GM04504 (cell line): ENCODE measurements around the gene SACS.
"Not testable (repeated sequence)": the region's sequence is repeated elsewhere in the genome, so short reads cannot be mapped to it uniquely, and the experiment has no call there.

Source experiments
- DNase-seq: peaks from one replicate; pipeline ENCODE4 v3.0.0-alpha.2; 2012; ENCODE audit warnings: low read depth

The SACS gene

DNA sequence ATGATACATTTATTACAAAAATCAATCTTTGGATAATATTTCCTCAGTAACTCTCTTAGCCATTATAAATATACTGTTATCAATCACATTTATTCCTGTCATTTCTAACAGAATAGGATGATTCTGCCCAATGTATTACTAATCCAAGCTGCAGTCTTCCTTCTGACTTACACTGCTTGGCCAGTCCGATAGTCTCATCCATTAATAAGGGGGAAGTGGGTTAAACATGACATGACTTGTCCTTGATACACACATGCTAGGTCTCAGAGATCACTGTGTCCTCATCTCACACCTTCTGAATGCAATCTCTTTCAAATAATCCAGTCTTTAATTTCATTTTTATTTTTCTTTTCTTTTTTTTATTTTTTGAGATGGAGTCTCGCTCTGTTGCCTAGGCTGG, 18.8 kb downstream of the SACS start:
- no peak for DNase-seq

DNA sequence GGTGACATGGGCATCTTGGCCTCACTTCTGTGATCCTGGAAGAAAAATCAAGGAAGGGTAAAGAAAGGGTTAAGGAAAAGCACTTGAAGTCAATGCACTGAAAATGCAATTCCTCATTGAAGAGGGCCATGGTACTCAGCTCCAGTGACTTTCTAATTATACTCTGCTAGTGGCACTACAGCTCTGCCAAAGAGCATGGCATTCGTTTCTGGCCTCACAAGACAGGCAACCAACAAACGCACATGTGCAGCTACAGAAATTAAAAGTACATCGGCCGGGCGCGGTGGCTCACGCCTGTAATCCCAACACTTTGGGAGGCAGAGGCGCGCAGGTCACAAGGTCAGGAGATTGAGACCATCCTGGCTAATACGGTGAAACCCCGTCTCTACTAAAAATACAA, 21.8 kb downstream of the SACS start:
- no peak for DNase-seq

DNA sequence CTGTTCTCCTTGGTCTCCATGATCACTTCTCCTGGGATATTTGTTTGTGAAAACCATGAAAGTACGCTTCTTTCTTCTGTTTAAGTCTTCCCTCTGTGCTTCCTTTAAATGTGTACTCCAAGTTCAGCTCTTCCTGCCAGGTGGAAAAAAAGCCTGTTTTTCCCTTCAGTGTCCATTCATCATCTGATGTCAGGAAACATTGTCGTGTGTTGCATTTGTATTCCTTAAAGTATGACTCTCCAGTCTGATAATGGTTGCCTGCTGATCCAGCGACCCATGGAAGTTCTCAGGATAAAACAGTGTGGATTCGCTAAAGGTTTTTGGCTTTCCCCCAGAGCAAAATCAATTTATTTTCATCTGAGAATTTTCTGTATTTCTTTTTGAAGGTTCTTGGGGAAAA, 22.3 kb downstream of the SACS start:
- DNase-seq = no peak

DNA sequence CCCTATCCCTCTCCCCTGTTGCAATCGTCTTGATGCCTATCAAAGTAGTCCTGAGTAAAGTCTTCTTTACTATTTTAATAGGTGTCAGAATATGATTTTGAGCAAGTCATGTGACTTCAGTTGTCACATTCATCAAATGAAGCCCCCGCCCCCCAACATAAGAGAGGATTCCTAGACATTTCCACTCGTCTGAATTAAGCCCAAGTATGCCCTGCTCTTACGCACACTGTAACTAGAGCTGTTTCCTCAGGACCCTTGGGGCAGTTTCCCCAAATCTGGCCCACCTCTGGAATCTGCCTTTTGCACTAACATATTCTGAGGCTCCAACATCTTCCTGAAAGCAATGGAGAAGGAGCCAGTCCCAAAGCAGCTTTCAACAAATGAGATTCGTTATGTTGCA, 25.5 kb downstream of the SACS start:
- no peak for DNase-seq

DNA sequence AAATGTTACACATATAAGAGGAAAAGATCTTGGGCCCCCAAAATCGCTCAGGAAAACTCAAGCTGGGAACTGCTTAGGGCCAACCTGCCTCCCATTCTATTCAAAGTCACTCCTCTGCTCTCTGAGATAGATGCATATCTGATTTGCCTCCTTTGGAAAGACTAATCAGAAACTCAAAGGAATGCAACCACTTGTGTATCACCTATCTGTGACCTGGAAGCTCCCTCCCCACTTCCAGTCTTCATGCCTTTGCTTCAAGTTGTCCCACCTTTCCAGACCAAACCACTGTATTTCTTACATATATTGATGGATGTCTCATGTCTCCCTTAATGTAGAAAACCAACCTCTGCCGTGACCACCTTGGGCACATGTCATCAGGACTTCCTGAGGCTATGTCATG, 32.3 kb downstream of the SACS start:
- DNase-seq = not testable (repeated sequence)

DNA sequence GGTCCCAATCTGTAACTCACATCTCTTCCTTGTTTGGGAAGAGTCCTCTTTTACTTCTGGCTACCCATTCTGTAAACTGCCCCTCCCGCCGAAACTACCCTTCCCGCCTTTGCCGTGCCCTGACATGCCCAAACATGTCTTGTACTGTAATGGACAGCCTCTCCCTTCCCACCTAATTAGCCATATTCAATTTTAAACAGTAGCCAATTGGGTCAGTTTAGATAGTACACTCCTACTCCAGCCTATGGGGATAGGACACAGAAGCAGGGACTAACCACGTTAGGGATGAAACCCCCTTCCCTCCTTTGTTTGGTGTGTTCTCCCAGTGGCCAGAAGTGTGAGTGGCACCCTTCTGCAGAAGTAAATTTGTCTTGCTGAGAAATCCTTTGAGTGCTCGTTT, 34.2 kb downstream of the SACS start:
- DNase-seq = no peak

DNA sequence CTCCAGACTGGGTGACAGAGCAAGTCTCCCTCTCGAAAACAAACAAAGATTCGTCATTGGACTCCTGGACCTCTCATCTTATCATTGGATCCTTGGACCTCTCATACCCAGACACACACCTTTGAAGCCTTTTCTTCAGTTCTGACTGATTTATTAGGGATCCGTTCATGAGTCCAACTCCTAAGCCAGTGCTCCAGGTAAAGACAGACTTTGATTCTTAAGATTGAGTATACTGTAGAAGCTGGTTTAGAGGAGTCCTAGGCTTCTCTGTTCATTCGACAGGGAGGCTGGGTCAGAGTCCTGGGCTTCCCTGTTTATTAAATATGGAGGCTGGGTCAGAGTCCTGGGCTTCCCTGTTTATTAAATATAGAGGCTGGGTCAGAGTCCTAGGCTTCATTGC, 38.7 kb downstream of the SACS start:
- no peak for DNase-seq

DNA sequence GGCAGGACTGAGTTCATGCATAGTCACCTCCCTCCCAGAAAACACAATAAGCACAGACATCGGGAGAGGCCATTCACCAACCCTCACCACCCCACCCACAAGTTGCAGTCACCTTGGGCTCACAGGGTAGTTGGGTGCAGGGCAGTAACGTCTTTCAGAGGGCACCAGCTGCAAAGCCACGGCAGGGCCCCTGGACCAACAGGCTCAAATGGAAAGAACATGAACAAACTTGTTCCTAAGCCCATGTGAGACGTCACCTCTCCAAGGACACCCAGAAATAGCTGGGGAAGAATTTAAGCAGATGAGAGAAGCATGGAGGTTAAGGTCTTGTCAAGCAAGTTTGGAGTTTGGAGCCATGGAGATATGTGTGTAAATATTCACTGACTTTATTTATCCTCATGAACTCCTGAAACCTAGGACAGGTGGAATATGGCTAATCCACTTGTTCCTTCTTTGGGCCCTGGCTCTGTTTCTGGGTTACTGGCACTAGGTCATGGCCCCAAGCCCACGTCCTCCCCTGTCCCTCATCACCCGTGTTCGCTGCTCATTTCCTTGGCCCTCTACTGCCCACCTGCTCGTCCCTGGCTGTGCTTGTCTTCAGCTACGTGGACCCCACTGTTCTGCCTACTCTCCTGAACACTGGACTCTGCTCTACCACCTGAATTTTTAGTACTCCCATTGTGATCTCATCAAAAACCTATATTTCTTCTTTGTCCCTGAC, 40.4 kb downstream of the SACS start:
- DNase-seq = no peak

DNA sequence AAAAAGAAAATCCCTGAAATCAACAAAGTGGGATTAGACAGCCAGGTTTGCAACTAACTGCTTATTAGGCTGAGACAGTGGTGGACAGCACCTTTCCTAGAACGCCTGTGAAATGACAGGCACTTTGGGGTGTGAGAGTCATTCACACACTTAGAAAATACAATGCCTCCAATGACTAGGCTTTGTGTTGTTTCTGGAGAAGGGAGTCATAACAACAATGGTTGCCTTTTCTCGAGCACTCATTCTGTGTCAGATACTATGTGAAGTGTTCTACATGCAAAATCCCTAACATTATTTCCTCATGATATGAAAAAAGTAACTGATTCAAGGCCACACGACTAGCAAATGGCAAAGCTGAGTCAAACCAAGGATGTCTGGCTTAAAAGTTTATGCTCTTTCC, 41.2 kb downstream of the SACS start:
- no peak for DNase-seq

DNA sequence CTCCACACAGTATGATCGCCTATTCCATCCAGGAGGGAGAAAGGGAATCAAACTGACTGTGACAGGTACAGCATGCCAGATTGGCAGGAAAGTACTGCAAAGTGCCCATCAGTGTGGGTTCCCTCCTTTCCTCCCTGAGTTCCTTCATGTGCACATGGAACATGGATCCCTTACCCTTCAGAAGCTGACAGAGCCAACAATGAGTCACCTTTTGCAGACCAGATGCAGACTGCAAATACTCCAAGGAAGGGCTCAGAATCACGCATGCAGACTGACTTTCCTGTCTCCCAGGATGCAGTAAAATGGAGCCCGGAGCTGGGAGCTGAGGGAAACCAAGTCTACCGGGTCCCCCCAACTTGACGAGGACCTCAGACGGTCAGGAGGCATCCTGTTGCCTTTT, 41.8 kb downstream of the SACS start:
- no peak for DNase-seq

DNA sequence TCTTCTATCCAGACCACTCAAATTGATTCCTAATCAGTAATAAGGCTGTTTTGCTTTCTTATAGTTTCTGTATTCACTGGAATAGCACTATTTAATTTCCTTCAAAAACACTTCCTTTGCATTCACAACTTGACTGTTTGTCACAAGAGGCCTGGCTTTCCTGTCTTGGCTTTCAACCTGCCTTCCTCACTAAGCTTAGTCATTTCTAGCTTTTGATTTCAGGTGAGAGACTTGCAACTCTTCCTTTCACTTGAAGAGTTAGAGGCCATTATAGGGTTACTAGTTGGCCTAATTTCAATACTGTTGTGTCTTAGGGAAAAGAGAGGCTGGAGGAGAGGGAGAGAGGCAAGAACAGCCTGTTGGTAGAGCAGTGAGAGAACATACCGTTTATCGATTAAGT, 47.0 kb downstream of the SACS start:
- no peak for DNase-seq

DNA sequence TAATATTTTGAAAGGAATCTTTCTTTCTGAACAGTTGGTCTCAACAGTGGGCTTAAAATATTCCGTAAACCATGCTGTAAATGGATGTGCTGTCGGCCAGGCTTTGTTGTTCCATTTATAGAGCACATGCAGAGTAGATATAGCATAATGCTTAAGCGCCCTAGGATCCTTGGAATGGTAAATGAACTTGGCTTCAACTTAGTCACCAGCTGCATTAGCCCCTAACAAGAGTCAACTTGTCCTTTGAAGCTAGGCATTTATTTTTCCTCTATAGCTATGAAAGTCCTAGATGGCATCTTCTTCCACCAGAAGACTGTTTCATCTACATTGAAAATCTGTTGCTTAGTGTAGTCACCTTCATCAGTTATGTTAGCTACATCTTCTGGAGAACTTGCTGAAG, 47.6 kb downstream of the SACS start:
- no peak for DNase-seq

DNA sequence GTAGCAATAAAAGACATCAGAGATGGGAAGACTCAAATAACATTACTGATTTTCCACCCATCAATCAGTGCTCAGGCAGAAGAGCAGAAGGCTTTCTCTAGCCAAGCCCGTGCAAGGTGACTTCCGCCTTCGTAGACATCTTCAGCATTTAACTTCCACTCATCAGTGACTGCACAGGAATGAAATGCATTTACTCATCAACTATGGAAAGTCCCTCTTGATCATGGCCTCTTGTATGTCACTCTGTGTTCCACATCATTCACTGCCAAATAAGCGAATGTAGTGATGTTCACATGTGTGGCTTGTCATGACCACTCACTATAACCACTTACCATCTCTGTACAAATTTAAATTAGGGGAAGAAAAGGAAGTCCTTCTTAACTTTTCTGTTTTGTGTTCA, 49.4 kb downstream of the SACS start:
- DNase-seq = no peak

DNA sequence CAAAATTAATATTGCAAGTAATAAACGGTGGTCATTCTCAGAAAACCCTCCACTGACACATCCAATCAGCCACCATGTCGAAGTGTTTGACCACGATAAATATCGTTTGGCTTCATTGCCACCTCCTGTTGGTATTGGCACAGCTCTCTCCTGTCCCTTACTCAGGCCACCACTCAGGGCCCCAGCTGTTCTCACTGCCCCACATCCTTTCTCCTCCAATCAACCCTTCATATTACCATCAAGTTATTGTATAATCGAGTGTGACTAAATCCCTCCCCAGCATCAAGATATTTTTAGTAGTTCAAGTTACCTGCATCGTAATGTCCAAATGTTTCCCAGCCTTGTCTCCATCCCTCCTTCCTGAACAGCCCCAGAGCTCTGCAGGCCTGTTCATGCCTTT, 50.4 kb downstream of the SACS start:
- no peak for DNase-seq

DNA sequence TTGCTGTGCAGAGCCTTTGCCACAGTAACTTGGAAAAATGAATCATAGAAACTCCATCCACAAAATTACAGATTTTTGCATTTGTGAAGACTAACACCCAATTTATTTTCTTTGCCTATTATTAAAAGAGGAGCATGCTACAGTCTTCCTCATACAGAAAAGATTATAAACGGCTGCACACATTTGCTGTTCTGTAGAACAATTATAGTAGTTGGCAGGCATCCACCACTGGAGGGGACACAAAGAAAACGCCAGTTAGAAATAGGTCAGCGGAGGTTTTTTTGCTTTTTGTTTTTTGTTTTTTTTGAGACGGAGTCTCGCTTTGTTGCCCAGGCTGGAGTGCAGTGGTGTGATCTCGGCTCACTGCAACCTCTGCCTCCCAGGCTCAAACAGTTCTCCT, 51.6 kb downstream of the SACS start:
- DNase-seq = no peak

DNA sequence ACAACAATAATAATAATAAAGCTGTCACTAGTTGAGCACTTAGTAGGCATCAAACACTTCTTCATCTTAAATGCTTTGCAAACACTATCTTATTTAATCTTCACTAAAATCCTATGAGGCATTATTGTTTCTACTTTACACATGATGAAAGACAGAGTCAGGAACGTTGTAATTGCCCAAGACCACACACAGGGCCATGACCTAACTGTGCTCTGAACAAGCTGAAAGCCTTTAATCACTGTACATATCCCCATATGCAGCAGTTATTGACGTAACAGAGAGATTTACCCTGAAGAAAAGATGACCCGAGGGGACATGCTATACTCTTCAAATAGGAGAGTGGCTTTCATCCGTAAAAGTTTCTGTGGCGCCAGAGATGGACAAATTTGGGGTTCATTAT, 53.0 kb downstream of the SACS start:
- DNase-seq = no peak

DNA sequence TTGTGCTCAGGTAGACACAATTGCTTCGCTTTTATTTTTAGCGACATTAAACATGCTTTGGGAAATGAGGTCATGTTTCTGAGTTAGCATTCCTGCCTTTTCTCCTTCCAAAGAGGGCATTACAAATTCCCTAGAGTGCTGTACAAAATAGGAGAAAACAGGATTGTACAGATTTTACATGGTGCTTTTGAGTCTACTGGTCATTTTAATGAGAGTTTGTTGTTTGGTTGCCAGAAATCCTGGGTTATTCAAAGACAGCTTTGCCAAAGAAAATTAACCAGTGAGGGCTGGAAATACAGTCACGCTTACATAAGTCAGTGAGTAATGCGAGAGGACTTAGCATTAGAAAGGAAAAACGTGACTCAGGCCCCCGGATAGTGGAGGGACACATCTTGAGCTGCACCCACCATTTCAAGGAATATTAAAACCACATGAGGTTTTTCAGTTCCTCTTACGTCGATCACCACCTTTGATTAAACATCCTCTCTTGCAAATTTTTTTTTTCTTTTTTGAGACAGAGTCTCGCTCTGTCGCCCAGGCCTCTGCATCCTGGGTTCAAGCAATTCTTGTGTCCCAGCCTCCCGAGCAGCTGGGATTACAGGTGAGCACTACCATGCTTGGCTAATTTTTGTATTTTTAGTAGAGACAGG, 55.4 kb downstream of the SACS start:
- peak; percentile 99 for DNase-seq

DNA sequence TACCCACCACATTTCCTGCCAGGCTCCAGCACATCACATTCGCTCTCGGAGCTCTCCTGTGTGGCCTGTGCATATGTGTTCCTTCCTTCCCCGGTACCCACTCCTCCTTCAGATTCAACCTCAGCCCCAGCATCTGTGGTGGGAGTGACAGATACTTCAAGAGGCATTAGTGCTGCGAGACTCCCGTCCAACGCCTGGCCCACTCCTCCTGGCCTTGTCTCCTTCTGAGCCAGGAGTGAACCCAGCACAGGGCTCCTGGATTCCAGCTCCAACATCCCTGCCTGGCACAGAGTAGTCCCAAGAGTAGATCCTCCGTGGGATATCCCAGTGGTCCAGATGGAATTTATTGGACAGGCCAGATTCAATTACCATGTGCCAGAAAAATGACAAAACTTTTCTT, 55.9 kb downstream of the SACS start:
- DNase-seq = no peak

DNA sequence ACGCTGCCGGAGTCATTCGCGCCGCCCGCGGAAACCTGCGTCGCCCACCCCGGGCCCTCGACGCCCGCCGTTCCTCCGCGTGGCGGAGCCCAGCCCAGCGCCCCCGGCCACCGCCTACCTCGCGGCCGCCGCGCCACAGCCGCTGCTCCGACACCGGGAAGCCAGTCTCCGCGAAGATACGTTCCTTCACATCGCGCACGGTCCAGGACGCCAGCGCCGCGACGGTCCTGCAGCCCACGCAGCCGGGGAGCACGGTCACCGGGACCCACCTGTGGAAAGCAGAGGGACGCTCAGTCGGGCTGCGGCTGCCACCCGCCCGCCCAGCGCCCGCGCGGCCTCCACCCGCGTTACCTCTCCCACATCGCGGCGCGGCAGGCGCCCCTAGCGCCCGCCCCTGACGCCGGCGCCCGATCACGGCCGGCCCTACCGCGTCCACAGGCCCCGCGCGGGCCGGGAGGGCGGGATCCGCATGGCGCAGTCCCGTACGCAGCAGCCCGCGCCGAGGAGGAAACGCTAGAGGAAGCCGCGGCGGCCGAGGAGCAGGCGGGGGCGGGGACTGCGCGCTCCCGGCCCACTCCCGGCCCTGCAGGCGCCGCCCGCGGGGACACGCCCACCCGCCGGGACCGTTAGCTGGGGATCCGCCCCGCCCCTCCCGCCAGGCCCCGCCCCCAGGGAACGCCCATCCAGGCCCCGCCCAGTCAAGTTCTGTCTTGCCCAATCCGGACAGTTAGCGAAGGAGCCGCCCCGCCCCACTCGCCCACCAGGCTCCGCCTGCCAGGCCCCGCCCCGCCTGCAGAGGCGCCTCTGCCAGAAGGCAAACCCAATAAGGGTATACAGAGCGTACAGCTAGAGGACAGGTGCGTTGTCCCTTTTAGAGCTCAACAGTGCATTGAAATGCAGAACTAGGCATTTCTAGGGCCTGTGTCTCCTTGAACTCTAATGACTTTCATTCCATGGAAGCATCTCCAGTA, 58.2 kb downstream of the SACS start:
- DNase-seq = peak; percentile 89

DNA sequence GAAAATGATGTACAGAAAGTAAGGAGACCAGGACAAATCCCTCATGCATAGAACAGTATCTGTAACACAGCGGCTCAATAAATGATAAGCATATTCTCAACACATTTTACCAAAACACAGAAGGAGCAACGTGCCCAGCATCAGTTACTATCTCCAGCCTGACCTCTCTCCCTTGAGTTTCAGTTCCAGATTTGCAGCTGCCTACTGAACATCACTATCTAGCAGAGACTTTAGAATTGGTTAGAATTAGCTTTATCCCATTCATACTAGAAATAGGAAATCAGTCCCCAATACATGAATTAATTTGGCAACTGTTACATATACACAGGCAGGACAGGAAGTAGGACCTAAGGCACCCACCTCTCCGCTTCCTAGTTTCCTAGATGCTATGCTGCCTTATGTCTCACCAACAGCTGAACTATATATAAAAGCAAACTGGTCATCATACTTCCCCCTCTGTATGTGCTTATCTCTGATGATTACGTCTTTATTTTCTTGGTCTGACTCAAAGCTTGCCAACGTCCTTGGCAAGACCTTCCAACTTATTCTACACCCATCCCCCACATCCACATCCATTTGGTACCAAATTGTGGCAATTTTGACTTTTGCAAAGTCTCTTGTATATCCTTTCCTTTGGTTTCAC, 61.1 kb downstream of the SACS start:
- DNase-seq = no peak

DNA sequence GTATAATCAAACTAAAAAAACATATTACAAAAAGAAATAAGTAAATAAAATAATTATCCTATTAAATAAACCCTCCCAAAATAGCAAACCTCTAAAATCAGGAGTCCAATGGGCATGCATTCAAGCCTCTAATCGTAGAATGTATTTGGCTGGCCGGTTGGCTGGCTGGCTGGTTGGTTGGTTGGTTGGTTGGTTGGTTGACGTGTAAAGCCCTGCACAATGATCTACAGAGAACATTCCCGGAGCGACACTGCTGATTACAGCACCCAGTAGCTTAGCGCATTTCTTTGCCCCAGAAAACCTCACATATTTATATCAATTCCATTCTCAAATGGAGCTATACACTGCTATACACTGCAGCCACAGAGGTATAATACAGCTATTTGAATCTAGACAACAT, 65.6 kb downstream of the SACS start:
- DNase-seq = no peak

DNA sequence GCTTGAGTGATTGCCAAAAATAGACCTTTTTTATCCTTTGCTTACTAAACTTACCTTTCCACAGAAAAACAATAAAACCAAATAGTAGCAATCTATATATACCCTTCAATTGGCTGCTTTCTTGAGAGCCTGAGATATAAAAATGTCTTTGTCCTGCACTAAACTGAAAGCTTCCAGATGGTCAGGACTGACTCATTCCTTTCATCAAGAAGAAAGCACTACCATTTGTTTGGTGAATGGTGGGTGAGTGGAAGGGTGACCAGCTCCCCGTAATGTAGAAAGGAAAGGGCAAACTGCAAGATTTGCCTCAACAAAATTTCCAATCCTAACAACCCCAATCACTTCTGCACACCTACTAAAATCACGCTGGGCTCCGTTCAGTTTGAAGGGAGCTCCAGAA, 67.8 kb downstream of the SACS start:
- DNase-seq = no peak

DNA sequence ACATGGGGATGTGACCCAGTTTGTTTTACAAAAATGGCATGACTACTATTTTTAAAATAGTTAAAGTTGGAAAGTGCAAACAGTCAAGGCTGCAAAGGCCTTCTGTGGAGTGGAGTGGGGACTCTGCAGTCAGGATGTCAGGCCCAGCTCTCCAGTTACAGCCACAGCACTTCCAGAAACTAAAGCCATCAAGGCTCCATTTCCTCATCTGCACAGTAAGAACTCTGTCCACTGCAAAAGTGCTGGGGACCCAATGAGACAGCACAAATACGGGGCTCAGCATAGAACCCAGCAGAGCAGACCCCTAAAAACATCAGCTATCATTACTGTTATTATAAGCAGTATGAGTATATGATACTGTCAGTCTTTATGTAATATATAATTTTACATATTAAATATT, 73.6 kb downstream of the SACS start:
- no peak for DNase-seq
